ENCODE results near the gene ATP12A. TPM values are rescaled to one million over a fixed set of nuclear protein-coding genes. Genes with fewer than 3 reads are reported as not detected.

ATP12A gene
- polyA plus RNA-seq, 2 of the 4 experiments (the other 2 are of a cell fraction): not detected

GRCh38 chr13:24692561-24692960 is 12.4 kb downstream of the ATP12A start:
- ChIA-PET POLR2A (no interaction called here), CTCF (interaction anchor here (0.6 to 1.8 kb wide), 4 partner anchors 8 to 49 kb away, joined by 3 to 10 read pairs (median 4); no protein-coding TSS in a partner anchor)
- Histone ChIP-seq H3K4me1 (no peaks in the 10 kb centered on the region), H3K9me3 (no peaks in the 10 kb centered on the region), H3K4me2 (no peak overlapping the region), H3K27ac (no peak overlapping the region), H3K4me3 (no peak overlapping the region)
- TF ChIP-seq EP300 (IDR thresholded peaks at IDR 0.05): no peak
- no peak for TF ChIP-seq ZSCAN20 (CRISPR knock-in tag; IDR thresholded peaks at IDR 0.05)
- WGBS (ENCODE audit: missing lambda C conversion rate): 14% methylated on average over 3 of the region's 4 CpGs
- ATAC-seq (peak in 1 of 2 experiments; percentile 60; a peak in 3 of 6 replicates), DNase-seq (ENCODE audit: low read depth in 1 of 2, low spot score in 1 of 2) (no peak), FAIRE-seq (no peak)

- no peaks in the 10 kb centered on the region for H3K9me3 ChIP-seq
- no peaks in the 10 kb centered on the region for H3K4me1 ChIP-seq
- no peak overlapping the region for H3K4me3 ChIP-seq
- WGBS (ENCODE audit: missing lambda C conversion rate): 17% methylated on average over 17 of the region's 17 CpGs
- ChIA-PET CTCF (interaction anchor here (0.6 to 1.8 kb wide), 12 partner anchors 9 to 87 kb away, joined by 3 to 10 read pairs (median 4); no protein-coding TSS in a partner anchor), POLR2A (no interaction called here)
- FAIRE-seq (no peak), DNase-seq (ENCODE audit: low read depth in 1 of 2, low spot score in 1 of 2) (peak; percentile 70 to 71), ATAC-seq (peak; percentile 57 to 94; a peak in 5 of 6 replicates)
- H3K27ac ChIP-seq: no peak overlapping the region
- TF ChIP-seq CTCF (IDR thresholded peaks at IDR 0.05) (peak; percentile 48), RAD21 (conservative IDR thresholded peaks at IDR 0.05 in 1 of 2, IDR thresholded peaks at IDR 0.05 in 1 of 2) (peak in 1 of 2 experiments; percentile 42; a peak in 4 of 5 replicates), POLR2AphosphoS2 (conservative IDR thresholded peaks at IDR 0.05; ENCODE audit: low read length) (no peak), HES2 (IDR thresholded peaks at IDR 0.05) (no peak), USF2 (IDR thresholded peaks at IDR 0.05) (peak; percentile 81)
- H3K4me2 ChIP-seq: peak overlapping the region; percentile 43
Measured at GRCh38 chr13:24693862-24694471, 13.8 kb downstream of the ATP12A start.

GRCh38 chr13:24694907-24695306 is 14.7 kb downstream of the ATP12A start:
- FAIRE-seq (no peak), ATAC-seq (no peak), DNase-seq (ENCODE audit: low read depth in 1 of 2, low spot score in 1 of 2) (no peak)
- WGBS (ENCODE audit: missing lambda C conversion rate): 70% methylated on average over 10 of the region's 12 CpGs
- Histone ChIP-seq H3K4me1 (no peaks in the 10 kb centered on the region), H3K27ac (no peak overlapping the region), H3K9me3 (no peaks in the 10 kb centered on the region), H3K4me2 (no peak overlapping the region), H3K4me3 (no peak overlapping the region)
- POLR2A ChIA-PET: no interaction called here
- TF ChIP-seq PBX3 (IDR thresholded peaks at IDR 0.05) (no peak), NR3C1 (IDR thresholded peaks at IDR 0.05) (no peak), ATOH8 (CRISPR knock-in tag; IDR thresholded peaks at IDR 0.05; ENCODE audit: low read depth) (no peak), NPAS2 (CRISPR knock-in tag; IDR thresholded peaks at IDR 0.05; ENCODE audit: borderline replicate concordance) (no peak), CHD4 (IDR thresholded peaks at IDR 0.05; ENCODE audit: borderline replicate concordance) (no peak), ZSCAN20 (CRISPR knock-in tag; IDR thresholded peaks at IDR 0.05) (no peak)
- CTCF ChIA-PET: interaction anchor here (0.8 to 1.3 kb wide), 5 partner anchors 10 to 88 kb away, joined by 3 to 6 read pairs (median 4); no protein-coding TSS in a partner anchor

GRCh38 chr13:24698686-24699085 is 18.5 kb downstream of the ATP12A start:
- ATAC-seq (no peak), FAIRE-seq (no peak), DNase-seq (ENCODE audit: low read depth in 1 of 2, low spot score in 1 of 2) (no peak)
- no peak overlapping the region for H3K27ac ChIP-seq
- ChIA-PET CTCF (interaction anchor here (1.1 kb wide), 1 partner anchor 14 kb away, joined by 3 read pairs; no protein-coding TSS in a partner anchor), POLR2A (no interaction called here)
- TF ChIP-seq POLR2AphosphoS2 (conservative IDR thresholded peaks at IDR 0.05; ENCODE audit: low read length) (no peak), CEBPB (IDR thresholded peaks at IDR 0.05) (no peak), RCOR1 (IDR thresholded peaks at IDR 0.05; ENCODE audit: low read depth, low read length) (no peak), CHD4 (IDR thresholded peaks at IDR 0.05; ENCODE audit: borderline replicate concordance) (no peak), RFX5 (IDR thresholded peaks at IDR 0.05) (no peak), EHF (CRISPR knock-in tag; IDR thresholded peaks at IDR 0.05) (no peak), HDAC2 (IDR thresholded peaks at IDR 0.05) (no peak), CBX8 (IDR thresholded peaks at IDR 0.05) (no peak), SREBF2 (IDR thresholded peaks at IDR 0.05) (no peak), HES2 (IDR thresholded peaks at IDR 0.05) (no peak), ZFP36 (IDR thresholded peaks at IDR 0.05; ENCODE audit: borderline replicate concordance, partially characterized antibody) (no peak)
- 37% methylated on average over 5 of the region's 12 CpGs for WGBS (ENCODE audit: missing lambda C conversion rate)
- H3K9me3 ChIP-seq: no peaks in the 10 kb centered on the region
- no peaks in the 10 kb centered on the region for H3K4me1 ChIP-seq
- no peak overlapping the region for H3K4me2 ChIP-seq
- no peak overlapping the region for H3K4me3 ChIP-seq
